DMS114 treated with DMSO at 0.1 percent for 48 hours (cell line): ENCODE measurements around the gene SHROOM1.

Source experiments
- DNase-seq: peaks from one replicate; lab custom pipeline; 2025; ENCODE audit not compliant: unreplicated experiment; lab: John Stamatoyannopoulos, UW

Gene SHROOM1

DNA sequence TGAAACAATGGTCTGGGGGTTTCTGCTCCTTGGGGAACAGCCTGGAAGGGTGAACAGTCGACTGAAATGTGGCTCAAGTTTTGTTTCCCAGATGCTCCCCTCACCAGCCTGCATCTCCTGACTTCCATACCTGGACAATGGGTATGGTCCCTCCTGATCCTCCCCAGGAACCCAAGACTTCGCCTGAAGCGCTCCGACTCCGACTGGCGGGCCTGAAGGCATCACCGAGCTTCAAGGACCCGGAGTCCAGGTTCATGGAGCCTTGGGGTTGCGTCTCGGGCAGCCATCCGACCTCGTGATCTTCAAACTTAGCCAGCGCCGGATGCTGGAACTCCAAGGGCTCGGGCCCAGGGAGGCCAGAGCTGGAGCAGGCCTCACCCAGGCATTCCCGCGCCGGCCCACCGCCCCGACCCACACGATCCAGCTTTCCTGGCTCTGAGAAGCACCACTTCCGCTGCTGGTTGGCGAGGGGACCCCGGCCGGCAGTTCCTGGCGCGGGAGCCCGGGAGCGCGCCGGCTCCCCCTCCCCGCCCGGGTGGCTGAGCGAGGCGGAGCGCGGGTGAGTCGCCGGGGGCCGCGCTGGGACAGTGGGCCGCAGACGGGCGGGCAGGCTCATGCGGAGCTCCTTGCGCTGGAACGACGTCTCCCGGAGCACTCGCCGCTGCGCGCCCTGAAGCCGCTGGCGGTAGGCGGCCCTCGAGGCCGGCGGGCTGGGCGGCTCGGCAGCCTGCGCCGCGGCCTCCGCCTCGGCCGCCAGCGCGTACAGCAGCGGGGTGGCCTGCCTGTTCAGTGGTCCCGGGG is 5.2 kb downstream of the SHROOM1 start:
- DNase-seq = no peak

DNA sequence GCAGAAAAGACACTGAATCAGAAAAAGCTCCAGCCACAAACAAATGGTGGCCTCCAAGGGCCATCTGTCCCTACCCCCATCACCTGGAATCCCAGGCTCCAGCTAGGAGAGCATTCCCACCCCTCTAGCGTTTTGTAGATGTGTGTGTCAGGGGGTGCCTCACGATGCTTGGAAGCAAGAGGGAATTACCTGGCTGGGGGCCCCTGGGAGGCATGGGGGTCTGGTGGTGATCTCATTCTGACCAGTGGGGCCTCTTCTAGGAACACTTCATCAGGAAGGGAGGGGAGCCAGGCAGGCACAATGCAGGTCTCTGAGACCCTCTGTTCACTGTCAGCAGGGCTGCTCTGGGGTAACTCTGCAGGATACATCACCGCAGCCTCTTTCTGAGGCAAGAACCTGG is 6.0 kb downstream of the SHROOM1 start:
- DNase-seq = no peak

DNA sequence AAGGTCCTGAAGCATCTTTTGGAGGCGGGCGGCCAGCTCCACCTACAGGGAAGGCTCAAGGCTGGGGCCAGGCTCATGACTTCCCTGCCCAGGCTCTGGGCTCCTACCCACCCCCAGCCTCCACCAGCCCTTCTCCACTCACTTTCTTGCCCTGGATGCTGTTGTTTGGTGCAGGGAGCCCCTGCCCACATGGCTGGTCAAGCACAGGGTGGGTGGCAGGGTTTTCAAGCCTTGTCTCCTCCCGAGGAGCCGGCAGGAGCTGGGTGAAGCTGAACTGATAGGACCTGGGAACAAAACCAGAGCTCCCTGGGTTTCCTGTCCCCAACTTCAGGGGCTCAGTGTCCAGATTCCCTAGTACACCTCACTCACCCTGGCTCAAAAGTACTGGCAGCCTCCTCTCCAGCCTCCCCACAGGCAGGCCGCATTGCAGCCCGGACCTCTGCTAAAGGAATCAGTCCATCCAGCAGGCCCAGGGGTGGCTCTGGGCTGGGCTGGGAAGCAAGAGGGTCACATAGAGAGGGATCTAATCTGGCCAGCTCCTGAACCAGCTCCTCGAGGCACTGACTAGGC is 6.9 kb downstream of the SHROOM1 start:
- no peak for DNase-seq

DNA sequence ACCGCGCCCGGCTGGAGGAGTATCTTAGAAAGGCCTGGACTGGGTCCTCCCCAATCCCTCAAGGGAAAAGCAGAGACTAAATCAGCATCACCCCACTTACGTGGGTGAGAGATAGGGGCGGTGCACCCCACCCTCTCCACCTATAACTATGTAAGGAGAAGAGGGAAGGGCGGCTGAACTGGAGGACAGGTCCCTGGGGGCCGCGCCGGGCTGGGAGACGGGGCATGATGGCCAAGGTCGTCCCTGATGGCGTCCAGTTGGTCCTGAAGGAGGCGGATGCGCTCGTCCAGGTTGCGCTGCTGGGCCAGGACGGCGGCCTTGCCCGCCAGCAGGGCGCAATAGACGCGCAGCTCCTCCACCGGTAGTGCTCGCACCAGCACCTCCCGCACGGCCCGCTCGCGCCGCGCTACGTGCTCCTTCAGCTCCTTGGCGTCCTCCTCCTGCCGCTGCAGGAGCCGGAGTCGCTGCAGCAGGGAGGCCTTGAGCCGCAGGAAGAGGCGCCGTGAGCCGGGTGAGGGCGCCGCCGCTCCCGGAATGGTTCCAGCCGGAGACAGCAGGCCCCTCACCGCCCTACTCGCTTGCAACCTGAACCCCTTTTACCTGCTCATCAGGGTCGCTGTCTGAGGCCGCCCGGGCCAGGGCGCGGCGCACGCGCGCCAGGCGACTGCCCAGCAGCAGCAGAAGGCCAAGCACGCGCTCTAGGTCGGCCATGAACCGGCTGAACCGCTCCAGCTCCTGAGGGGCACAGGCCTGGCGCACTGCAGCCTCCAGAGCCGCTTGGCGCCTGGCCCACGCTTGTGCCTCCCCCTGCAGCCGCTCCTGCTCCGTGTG is 7.6 kb downstream of the SHROOM1 start:
- no peak for DNase-seq

DNA sequence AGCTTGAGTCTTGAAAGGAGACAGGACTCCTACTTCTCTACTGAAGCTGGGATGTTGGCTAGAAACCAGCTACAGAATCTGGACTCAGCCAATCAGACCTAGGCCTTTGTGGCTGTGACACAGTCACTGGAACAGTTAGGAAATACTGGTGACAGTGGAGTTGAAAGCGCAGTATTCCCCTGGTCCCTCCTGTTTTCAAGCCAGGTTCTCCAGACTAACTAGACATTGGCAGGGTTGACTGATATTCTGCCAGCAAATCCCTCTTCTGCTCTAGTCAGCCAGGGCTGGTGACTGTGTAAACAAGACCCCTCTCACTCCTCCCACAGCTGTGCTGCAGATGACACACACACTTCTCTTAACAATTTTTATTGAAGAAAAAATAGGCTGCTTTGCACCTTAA is 8.7 kb downstream of the SHROOM1 start:
- DNase-seq = no peak

DNA sequence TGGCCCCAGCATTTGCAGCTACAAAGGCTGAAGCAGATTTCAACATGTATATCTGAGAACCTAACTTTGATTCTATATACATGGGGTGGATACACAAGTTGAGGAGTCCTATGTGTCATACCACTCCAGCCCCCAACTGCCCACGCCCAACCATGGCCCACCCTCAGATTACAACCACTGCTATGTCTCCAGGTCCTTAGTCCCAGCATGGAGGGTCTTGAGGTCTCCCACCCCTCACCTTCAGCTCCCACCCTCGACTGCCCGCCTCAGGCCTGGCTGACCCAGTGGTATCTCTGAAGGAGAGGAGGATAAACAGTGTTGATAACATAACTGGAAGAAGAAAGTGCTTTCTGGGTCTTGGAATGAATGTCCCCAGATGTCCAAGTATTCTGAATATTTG is 9.1 kb downstream of the SHROOM1 start:
- DNase-seq = no peak

DNA sequence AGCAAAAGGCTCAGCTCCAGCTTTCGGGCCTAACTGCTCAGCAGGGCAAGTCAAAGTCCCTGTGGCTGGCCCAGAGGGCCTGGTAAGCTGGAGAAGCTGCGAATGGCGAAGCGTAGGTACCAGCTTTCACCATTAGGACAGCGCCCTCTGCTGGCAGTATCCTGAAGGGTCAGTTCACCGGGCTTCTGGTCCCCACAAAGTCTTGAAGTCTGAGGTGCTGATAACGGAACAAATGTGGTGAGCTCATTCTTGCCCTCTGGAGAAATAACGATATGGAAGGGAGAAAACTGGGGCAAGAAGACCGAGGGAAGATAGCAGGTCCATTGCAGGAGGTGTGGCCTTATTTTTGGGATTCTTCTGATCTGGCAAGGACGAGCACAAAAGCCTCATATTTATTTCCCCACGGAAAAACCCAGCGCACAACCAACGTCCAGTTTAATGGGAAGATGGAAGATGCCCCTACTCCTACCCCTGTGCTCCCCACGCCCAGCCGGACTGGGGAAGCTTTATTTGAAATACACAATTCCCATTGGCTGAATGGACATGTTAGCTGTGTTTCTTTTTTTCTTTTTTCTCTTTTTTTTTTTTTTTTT is 10.2 kb downstream of the SHROOM1 start:
- DNase-seq = peak; percentile 82

DNA sequence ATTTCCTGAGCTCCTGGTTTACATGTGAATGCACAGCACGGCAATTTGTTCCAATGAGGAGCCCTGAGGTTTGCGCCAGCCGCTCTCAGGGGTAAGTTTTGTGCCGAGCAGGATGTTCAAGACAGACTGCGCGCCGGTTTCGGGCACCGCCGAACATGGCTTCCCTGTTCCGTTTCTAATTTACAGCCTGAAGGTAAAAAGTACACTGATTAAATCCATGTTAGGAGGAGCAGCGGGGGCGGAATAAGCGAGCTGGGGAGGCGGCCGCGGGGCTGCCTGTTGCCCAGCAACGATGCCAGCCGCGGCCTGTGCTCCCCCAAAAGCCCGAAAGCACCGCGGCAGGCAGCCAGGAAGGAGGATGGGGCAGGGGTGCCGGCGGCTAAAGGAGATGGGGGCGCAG is 11.0 kb downstream of the SHROOM1 start:
- DNase-seq = no peak

DNA sequence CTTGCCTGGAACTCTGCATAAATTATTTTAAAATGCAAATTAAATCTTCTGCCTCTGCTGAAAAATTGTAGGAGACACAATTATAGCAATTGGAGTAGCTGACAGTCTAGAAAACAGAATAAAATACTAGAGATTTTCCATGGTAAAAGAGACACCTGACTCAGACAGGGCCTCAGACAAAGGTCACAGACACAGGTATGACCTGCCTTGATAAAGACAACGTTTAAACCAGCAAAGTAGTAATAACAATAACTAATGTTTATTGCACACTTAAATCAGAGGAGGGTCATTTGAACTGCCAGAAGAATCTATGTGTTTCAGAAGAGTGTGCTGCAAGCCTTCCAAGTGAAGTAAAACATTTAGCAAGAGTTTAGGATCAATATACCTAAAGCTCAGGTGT is 13.4 kb downstream of the SHROOM1 start:
- DNase-seq = no peak

DNA sequence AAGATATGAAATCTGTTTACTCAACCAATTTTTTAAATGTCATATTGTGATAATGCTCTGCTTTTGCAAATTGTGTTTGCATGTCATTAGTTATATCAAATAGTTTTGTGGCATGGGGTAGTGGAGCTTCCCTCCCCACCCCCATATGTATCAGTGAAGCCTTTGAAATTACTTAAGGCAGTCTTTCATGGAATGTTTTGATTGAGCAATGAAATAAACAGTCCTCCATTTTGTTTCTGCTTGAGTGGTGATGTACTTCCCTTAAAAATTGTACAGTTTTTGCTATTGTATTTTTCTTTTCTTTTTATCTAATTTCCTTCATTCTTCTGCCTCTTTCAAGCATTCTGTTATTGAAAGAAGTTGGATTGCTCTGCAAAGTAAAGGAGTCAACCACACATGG is 13.9 kb downstream of the SHROOM1 start:
- DNase-seq = no peak

DNA sequence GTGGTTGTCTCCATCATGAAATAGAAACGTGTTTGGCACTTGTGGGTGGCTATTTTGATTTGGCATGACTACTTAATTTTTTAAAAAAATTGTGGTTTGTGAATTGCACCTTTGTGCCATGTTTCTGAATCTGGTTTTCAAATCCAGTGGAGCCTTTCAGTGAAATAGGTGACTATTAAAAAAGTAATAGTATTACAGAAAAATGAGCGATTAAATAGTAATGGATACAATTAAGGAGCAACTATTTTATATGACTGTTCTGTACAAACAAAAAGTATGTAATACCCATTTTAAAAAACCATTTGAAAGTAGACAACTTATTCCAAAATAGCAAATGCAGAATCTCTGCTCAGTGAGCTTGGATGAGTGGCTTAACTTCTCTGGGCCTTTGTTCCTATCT is 14.4 kb downstream of the SHROOM1 start:
- no peak for DNase-seq

DNA sequence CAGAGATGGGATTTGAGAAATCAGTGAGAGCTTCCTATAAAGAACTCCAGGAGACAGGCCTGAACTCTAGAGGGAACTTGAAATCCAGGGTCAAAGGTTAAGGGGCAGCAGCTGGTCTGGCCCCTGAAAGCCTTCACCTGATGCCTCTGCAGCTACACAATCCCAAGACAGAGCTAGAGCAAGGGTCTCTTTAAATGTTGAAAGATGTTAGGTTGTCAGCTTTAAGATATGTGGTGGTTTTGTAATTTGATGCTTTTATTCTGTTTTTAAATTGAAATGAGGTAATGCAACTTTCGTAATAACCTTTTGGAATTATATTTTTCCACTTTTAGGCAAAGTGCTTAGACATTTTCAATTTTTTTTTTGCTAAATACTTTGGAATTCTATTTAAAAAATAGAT is 15.0 kb downstream of the SHROOM1 start:
- no peak for DNase-seq

DNA sequence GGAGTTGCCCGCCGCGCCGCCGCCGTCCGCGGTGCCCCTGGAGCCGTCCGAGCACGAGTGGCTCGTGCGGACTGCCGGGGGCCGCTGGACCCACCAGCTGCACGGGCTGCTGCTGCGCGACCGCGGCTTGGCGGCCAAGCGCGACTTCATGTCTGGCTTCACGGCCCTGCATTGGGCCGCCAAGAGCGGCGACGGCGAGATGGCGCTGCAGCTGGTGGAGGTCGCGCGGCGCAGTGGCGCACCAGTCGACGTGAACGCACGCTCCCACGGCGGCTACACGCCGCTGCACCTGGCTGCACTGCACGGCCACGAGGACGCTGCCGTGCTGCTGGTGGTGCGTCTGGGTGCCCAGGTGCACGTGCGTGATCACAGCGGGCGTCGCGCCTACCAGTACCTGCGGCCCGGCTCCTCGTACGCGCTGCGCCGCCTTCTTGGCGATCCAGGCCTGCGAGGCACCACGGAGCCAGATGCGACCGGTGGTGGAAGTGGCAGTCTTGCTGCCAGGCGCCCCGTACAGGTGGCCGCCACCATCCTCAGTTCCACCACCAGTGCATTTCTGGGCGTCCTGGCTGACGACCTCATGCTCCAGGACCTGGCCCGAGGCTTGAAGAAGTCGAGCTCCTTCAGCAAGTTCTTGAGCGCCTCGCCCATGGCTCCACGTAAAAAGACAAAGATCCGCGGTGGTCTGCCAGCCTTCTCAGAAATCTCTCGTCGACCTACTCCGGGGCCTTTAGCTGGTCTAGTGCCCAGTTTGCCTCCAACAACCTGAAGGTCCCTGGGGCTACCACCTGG is 15.7 kb downstream of the SHROOM1 start:
- DNase-seq = no peak

DNA sequence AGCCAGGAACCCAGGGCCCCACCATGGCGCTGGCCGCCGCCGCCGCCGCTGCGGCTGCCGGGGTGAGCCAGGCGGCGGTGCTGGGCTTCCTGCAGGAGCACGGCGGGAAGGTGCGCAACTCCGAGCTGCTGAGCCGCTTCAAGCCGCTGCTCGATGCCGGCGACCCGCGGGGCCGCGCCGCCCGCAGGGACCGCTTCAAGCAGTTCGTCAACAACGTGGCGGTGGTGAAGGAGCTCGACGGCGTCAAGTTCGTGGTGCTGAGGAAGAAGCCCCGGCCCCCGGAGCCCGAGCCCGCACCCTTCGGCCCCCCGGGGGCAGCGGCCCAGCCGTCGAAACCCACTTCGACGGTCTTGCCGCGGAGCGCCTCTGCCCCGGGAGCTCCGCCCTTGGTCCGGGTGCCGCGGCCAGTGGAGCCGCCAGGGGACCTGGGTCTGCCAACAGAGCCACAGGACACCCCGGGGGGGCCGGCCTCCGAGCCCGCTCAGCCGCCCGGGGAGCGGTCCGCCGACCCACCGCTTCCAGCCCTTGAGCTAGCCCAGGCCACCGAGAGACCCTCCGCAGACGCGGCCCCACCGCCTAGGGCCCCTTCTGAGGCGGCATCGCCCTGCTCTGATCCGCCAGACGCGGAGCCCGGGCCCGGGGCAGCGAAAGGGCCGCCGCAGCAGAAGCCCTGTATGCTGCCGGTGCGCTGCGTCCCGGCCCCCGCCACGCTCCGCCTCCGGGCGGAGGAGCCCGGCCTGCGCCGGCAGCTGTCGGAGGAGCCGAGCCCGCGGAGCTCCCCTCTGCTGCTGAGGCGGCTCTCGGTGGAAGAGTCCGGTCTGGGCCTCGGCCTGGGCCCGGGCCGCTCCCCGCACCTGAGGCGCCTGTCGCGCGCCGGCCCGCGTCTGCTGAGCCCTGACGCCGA is 16.6 kb downstream of the SHROOM1 start:
- no peak for DNase-seq

DNA sequence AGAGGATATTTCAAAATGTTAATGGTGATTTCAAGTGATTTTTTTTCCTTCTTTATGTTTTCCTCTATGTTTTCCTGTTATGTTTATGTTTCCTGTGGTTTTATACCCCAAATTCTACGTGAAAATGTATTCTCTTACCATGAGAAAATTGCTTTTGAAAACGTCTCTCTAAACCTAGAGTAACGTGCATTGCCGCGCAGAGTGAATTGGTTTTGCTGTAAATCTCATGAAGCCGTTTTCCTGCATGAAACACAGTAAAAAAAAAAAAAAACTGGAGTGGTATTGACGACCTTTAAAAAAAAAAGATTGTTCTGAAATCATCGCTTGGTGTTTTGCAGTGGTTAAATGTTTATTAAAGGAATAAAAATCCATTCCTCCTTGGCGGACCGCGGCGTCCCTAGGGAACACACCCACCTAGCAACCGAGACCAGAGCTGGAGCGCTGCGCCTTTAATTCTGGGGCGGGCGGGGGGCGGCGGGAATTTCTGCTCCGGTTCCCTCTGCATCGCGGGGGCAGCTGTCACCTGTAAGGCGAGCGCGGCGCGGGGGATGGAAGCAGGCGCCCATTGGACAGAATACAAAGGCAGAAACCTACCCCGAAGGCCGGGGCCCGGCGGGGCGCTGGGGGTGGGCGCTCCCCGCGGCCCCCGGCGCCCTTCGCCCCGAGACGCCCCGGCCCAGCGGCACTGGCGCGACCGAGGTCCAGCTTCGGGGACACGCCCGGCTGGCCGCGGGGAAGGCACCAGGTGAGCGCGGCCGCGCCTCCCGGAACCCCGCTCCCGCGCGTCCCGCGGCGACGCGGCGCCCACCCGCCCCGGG is 17.5 kb downstream of the SHROOM1 start, which contains the start of gene SOWAHA:
TSS of gene SOWAHA (plus strand) at position 522 of the 818 bp plus-strand sequence. CDS start 320 bp downstream, outside the sequence.
- DNase-seq = no peak

DNA sequence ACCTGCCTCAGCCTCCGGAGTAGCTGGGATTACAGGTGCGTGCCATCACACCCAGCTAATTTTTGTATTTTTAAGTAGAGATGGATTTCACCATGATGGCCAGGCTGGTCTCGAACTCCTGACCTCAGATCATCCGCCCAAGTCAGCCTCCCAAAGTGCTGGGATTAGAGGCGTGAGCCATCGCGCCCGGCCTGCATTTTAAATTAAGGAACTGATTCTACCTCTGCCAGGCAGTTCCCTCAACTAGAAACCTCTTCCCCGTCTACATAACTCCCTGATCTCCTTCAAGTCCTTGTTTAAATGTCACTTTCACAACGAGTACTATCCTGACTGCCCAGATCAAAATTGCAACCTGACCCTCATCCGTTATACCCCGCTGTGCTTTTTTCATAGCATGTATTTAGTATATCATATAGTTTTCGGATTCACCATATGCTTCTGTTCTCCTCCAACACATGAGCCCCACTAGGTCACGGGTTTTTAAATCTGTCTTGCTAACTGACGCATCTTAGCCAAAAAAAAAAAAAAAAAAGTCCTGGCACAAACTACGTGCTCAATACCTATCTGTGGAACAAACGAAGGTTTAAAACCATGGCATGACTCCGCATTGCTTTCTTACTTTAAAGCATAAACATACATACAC is 18.2 kb downstream of the SHROOM1 start:
- DNase-seq = no peak

DNA sequence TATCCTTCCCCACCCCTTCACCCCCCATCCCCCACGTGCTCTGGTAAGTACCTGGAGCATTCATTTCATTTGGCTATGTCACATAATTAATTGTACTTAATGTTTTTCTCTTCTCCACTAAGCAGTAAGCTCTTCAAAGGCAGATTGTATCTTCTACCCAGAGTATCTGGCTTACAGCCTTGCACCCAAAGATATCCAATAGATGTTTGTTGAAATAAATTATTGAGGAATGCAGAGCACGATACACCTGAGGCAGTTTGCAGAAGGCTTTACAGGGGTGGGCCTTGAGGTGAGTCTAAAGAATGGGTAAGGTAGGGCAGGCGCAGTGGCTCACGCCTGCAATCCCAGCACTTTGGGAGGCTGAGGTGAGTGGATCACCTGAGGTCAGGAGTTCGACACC is 19.8 kb downstream of the SHROOM1 start:
- DNase-seq = no peak

DNA sequence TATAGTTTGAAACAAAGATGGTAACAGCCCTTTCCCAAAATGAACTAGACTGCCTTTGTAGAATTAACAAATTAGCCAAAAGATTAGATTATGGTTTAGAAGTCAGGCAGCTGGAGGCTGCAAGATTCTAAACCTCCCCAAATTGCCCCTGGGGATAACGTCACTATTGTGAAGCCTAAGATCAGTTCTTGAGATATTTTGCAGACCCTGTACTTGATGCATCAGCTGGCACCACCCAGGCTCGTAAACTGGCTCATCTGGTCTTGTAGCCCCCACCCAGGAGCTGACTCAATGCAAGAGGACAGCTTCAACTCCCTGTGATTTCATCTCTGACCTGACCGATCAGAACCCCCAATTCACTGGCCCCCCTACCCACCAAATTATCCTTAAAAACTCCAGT is 21.6 kb downstream of the SHROOM1 start:
- no peak for DNase-seq
